ENCODE results near the gene VWA8. TPM values are rescaled to one million over a fixed set of nuclear protein-coding genes. Genes with fewer than 3 reads are reported as not detected.

The VWA8 gene
- polyA plus RNA-seq, 1 of the 3 experiments (the other 2 are of a cell fraction): 5.5 TPM

DNA sequence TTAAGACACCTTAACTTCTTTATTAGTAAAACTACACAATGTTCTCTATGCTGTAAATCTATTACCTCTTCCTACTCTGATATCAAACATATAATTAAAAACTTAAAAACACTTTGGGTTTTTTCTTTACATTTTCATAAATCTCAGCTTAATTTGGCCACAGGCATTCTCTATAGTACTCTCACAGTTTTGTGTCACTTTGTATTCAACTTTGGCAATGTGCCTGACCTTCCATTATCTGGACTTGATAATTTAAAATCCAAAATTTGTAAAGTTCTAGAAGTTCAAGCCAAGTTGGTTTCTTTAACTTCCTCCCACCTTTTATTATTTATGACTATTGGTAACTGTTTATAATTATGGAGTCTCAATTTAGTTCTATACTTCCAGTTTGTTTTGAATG is 46.4 kb downstream of the VWA8 start (continued):
- TF ChIP-seq, protein P1, sequence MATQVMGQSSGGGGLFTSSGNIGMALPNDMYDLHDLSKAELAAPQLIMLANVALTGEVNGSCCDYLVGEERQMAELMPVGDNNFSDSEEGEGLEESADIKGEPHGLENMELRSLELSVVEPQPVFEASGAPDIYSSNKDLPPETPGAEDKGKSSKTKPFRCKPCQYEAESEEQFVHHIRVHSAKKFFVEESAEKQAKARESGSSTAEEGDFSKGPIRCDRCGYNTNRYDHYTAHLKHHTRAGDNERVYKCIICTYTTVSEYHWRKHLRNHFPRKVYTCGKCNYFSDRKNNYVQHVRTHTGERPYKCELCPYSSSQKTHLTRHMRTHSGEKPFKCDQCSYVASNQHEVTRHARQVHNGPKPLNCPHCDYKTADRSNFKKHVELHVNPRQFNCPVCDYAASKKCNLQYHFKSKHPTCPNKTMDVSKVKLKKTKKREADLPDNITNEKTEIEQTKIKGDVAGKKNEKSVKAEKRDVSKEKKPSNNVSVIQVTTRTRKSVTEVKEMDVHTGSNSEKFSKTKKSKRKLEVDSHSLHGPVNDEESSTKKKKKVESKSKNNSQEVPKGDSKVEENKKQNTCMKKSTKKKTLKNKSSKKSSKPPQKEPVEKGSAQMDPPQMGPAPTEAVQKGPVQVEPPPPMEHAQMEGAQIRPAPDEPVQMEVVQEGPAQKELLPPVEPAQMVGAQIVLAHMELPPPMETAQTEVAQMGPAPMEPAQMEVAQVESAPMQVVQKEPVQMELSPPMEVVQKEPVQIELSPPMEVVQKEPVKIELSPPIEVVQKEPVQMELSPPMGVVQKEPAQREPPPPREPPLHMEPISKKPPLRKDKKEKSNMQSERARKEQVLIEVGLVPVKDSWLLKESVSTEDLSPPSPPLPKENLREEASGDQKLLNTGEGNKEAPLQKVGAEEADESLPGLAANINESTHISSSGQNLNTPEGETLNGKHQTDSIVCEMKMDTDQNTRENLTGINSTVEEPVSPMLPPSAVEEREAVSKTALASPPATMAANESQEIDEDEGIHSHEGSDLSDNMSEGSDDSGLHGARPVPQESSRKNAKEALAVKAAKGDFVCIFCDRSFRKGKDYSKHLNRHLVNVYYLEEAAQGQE (IDR thresholded peaks at IDR 0.05; ENCODE audit: low read depth, low read length): no peak
- TF ChIP-seq TCF12 (IDR thresholded peaks at IDR 0.05): no peak
- TF ChIP-seq, protein P2, sequence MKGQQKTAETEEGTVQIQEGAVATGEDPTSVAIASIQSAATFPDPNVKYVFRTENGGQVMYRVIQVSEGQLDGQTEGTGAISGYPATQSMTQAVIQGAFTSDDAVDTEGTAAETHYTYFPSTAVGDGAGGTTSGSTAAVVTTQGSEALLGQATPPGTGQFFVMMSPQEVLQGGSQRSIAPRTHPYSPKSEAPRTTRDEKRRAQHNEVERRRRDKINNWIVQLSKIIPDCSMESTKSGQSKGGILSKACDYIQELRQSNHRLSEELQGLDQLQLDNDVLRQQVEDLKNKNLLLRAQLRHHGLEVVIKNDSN (IDR thresholded peaks at IDR 0.05; ENCODE audit: borderline replicate concordance, low read depth): no peak

DNA sequence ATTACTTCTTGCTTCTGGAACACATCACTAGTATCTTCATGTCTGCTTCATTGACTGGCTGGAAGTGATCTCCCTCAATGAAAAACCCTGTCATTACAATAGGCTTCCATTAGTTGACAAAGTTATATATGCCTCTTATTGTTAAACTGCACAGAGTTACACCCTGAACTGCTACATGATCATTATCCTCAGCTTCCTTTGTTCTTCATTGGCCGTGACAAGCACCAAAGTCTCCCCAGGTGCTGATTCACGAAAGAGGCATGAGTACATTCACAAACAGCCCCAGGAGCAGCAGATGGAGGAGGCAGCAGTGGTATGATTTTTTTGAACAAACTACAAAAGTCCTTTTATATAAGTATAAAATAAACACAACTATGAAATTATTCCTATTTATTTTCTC is 51.4 kb downstream of the VWA8 start:
- H3K36me3 ChIP-seq (replicated peaks in 1 of 2; ENCODE audit: control insufficient read depth in 1 of 2, insufficient read depth in 2 of 2, low read length in 1 of 2): peaks cover 15 to 17% of the 10 kb centered on the region in 2 experiments
- WGBS (ENCODE audit: low lambda C conversion rate): 97% methylated on average over 2 of the region's 2 CpGs
- no peaks in the 10 kb centered on the region for H3K9me2 ChIP-seq
- H3K79me2 ChIP-seq (ENCODE audit: insufficient read depth): peaks cover 8% of the 10 kb centered on the region; the same call in 1 of the 2 replicates
- H3K9ac ChIP-seq: no peak overlapping the region
- H3K27me3 ChIP-seq (ENCODE audit: insufficient read depth): no peaks in the 10 kb centered on the region
- DNase-seq: no peak
- H4K20me1 ChIP-seq (ENCODE audit: insufficient read depth): no peaks in the 10 kb centered on the region
- H3K9me3 ChIP-seq: no peaks in the 10 kb centered on the region
- ChIA-PET CTCF (no interaction called here), POLR2A (no interaction called here)
- TF ChIP-seq NRF1 (IDR thresholded peaks at IDR 0.05; ENCODE audit: low read depth, low read length) (no peak), FOXJ3 (CRISPR knock-in tag; IDR thresholded peaks at IDR 0.05) (no peak), SMC3 (IDR thresholded peaks at IDR 0.05; ENCODE audit: low read depth, low read length) (no peak), EP300 (IDR thresholded peaks at IDR 0.05; ENCODE audit: borderline replicate concordance in 1 of 2, low read depth in 1 of 2, low read length in 1 of 2) (no peak), SIN3A (IDR thresholded peaks at IDR 0.05; ENCODE audit: borderline replicate concordance, low read depth, low read length) (no peak)
- TF ChIP-seq, protein P1 (IDR thresholded peaks at IDR 0.05; ENCODE audit: low read depth, low read length): no peak
- no peaks in the 10 kb centered on the region; a peak in 2 of 4 replicates for H3K4me1 ChIP-seq (ENCODE audit: control insufficient read depth in 1 of 2, insufficient read depth in 2 of 2, low read depth in 1 of 2, low read length in 1 of 2)
- H3K27ac ChIP-seq (ENCODE audit: low read depth in 2 of 2, low read length in 1 of 2): no peak overlapping the region
- no peak overlapping the region for H3K4me3 ChIP-seq (ENCODE audit: low read depth in 2 of 2, low read length in 1 of 2)
- peaks cover under 1% of the 10 kb centered on the region for H3F3A ChIP-seq (replicated peaks; ENCODE audit: insufficient read depth)
- H3K4me2 ChIP-seq: no peak overlapping the region
- no peak overlapping the region for H2AFZ ChIP-seq (ENCODE audit: low read depth)
